Pancreas (tissue), 10 donors: Measurements from ENCODE around the gene FAR1. TPM values are rescaled to one million over a fixed set of nuclear protein-coding genes. Genes with fewer than 3 reads are reported as not detected.

Experiments used
- ATAC-seq, 4 donors: fragments of 200-7000 bp; cut with Tn5 transposase; one replicate each; pipeline versions ENCODE4 v1.8.0 to v1.9.1; 2020; ENCODE audit warnings: mild to moderate bottlenecking in 4 of 4, moderate library complexity in 4 of 4
- DNase-seq, 6 donors: peaks; one replicate each; pipeline ENCODE4 v3.0.0-alpha.2; 2020
- FAIRE-seq: peaks from 2 replicates; lab custom pipeline; 2012; peaks lifted over from hg19 to GRCh38; lab: Jason Lieb, UNC
- H3K27ac ChIP-seq, 4 donors: fragments of 200-600 bp; sonication (generic); 1 replicate in 3 of 4; 2 replicates in 1 of 4; pipeline versions ENCODE4 v1.5.0 to v1.8.0; 2020
- H3K27me3 ChIP-seq, 4 donors: fragments of 200-600 bp; one replicate each; pipeline ENCODE4 v1.8.0; 2021
- H3K36me3 ChIP-seq, 3 donors: fragments of 200-600 bp; sonication (generic) in 1 of 3; one replicate each; pipeline versions ENCODE4 v1.5.0 to v1.8.0; 2020 to 2021
- H3K4me1 ChIP-seq, 3 donors: fragments of 200-600 bp; one replicate each; pipeline ENCODE4 v1.8.0; 2021
- H3K4me3 ChIP-seq, 4 donors: fragments of 200-600 bp; sonication (generic) in 2 of 4; one replicate each; pipeline versions ENCODE4 v1.5.0 to v1.8.0; 2020 to 2021
- H3K9me3 ChIP-seq, 4 donors: fragments of 200-600 bp; one replicate each; pipeline ENCODE4 v1.8.0; 2021
- CTCF ChIP-seq, 4 donors: fragments of 200-600 bp; sonication (generic) in 3 of 4; IDR thresholded peaks; one replicate each; pipeline versions ENCODE4 v1.5.0 to v1.8.0; 2021; ENCODE audit warnings: antibody characterized with exemption in 4 of 4
- WGBS, 2 donors: extraction: QIAGEN DNeasy Blood & Tissue Kit; methylation state at CpG; one replicate each; pipeline ENCODE4 v1.1.7; 2013; 5-methylcytosine and 5-hydroxymethylcytosine counted together
- intact Hi-C, 3 donors: fragments of 100-400 bp; cut with DNase I; formaldehyde crosslinking; loops; one replicate each; pipeline versions ENCODE4 v1.11.1 to v1.14.2; 2022
- polyA plus RNA-seq, 2 donors: library from polyadenylated mRNA; stranded (reverse); fragments of 200-250 nt; gene quantifications; one replicate each; pipeline ENCODE4 v1.2.3, GENCODE V29; 2013
- total RNA-seq, 6 donors: library from RNA; stranded (reverse); fragmentation: NEBNext Ultra II Directional in 4 of 6; extraction: Animal tissue kit (Norgen Biotek cat#: 25700) in 4 of 6; gene quantifications; one replicate each; pipeline versions ENCODE4 v1.2.1 to v1.2.4, GENCODE V29; 2021 to 2023
- donor health status: healthy with polysubstance abuse.
- donor health status: DM: no; HTN: no; CAD: no; lungs with moderate emphysema.
- donor health status: DM: no; HTN: no; CAD: no.
- donor health status: control.
- donor health status: control.
- donor health status: Bipolar disorder and iron deficiency.
- donor health status: DM: yes; HTN: yes; CAD: no.
- donor health status: DM: no; HTN: no; CAD: no.
- donor health status: DM: no; HTN: no; CAD: no.
- donor health status: DM: yes; HTN: yes; CAD: no.

Gene FAR1
- total and polyA plus RNA-seq, 8 donors: 12.0 to 43.7 (median 18.0) TPM

GRCh38 chr11:13699870-13700269 lies 31.4 kb downstream of the FAR1 start:
- FAIRE-seq: no peak
- 48 to 58% methylated on average over 1 of the region's 1 CpG for WGBS, 2 donors
- H3K36me3 ChIP-seq: peaks cover 0 to 7% (median 4%) of the 10 kb centered on the region in 3 donors

GRCh38 chr11:13701506-13701905 lies 33.0 kb downstream of the FAR1 start:
- H3K9me3 ChIP-seq: no peaks in the 10 kb centered on the region
- H3K27me3 ChIP-seq: peaks cover 0 to 3% (median 0%) of the 10 kb centered on the region in 4 donors
- H3K36me3 ChIP-seq: peaks cover 0 to 4% (median 0%) of the 10 kb centered on the region in 3 donors
- intact Hi-C loops: no loop called here
- no peak for ATAC-seq
- WGBS, 2 donors: 63 to 75% methylated on average over 2 of the region's 2 CpGs
- no peak for FAIRE-seq
- no peak overlapping the region for H3K4me3 ChIP-seq
- no peak for DNase-seq
- no peak overlapping the region for H3K27ac ChIP-seq
- TF ChIP-seq CTCF (IDR thresholded peaks at IDR 0.05): no peak
- no peaks in the 10 kb centered on the region for H3K4me1 ChIP-seq

More at GRCh38 chr11:13699870-13700269, 31.4 kb downstream of the FAR1 start:
- Histone ChIP-seq H3K9me3 (no peaks in the 10 kb centered on the region), H3K4me3 (no peak overlapping the region), H3K4me1 (no peaks in the 10 kb centered on the region), H3K27me3 (no peaks in the 10 kb centered on the region), H3K27ac (no peak overlapping the region)
- TF ChIP-seq CTCF (IDR thresholded peaks at IDR 0.05): no peak
- no peak for ATAC-seq
- no peak for DNase-seq
- intact Hi-C loops: no loop called here

GRCh38 chr11:13702071-13702470 lies 33.6 kb downstream of the FAR1 start:
- no peak for ATAC-seq
- H3K9me3 ChIP-seq: no peaks in the 10 kb centered on the region
- FAIRE-seq: peak; percentile 83
- no peaks in the 10 kb centered on the region for H3K4me1 ChIP-seq
- H3K27ac ChIP-seq: no peak overlapping the region
- no peak overlapping the region for H3K4me3 ChIP-seq
- intact Hi-C loops: no loop called here
- peaks cover 0 to 3% (median 0%) of the 10 kb centered on the region in 4 donors for H3K27me3 ChIP-seq
- no peak for DNase-seq
- peaks cover 0 to 4% (median 0%) of the 10 kb centered on the region in 3 donors for H3K36me3 ChIP-seq
- TF ChIP-seq CTCF (IDR thresholded peaks at IDR 0.05): no peak

GRCh38 chr11:13705710-13706109 lies 37.2 kb downstream of the FAR1 start:
- no peak for TF ChIP-seq CTCF (IDR thresholded peaks at IDR 0.05)
- H3K36me3 ChIP-seq: peaks cover 0 to 5% (median 4%) of the 10 kb centered on the region in 3 donors
- ATAC-seq (no peak), FAIRE-seq (no peak), DNase-seq (no peak)
- no peak overlapping the region for H3K27ac ChIP-seq
- H3K27me3 ChIP-seq: peaks cover 0 to 3% (median 0%) of the 10 kb centered on the region in 4 donors
- H3K4me1 ChIP-seq: no peaks in the 10 kb centered on the region
- no peak overlapping the region for H3K4me3 ChIP-seq
- intact Hi-C loops: no loop called here
- H3K9me3 ChIP-seq: no peaks in the 10 kb centered on the region

- FAIRE-seq: no peak
- no peaks in the 10 kb centered on the region for H3K27me3 ChIP-seq
- ATAC-seq: no peak
- H3K4me3 ChIP-seq: no peak overlapping the region
- no peak for TF ChIP-seq CTCF (IDR thresholded peaks at IDR 0.05)
- DNase-seq: no peak
- 94 to 97% methylated on average over 2 of the region's 2 CpGs for WGBS, 2 donors
- H3K4me1 ChIP-seq: no peaks in the 10 kb centered on the region
- peaks cover 0 to 37% (median 0%) of the 10 kb centered on the region in 3 donors for H3K36me3 ChIP-seq
- no peak overlapping the region for H3K27ac ChIP-seq
- no peaks in the 10 kb centered on the region for H3K9me3 ChIP-seq
- intact Hi-C loops: no loop called here
These were observed 45.5 kb downstream of the FAR1 start for GRCh38 chr11:13713982-13714381.
